ENCODE measurements around the gene RFX3. TPM values are rescaled to one million over a fixed set of nuclear protein-coding genes. Genes with fewer than 3 reads are reported as not detected.
A peak's percentile ranks its signal among the peaks of the same experiment; 100 is the strongest.

RFX3 gene
- total and polyA plus RNA-seq, 2 of the 13 experiments (the other 11 are each of a cell fraction or from before 2014, with no cell fraction given) = 2.7 to 5.3 TPM

- no peak for TF ChIP-seq LRRFIP1 (CRISPR knock-in tag; conservative IDR thresholded peaks at IDR 0.05)
- TF ChIP-seq STAT6 (CRISPR knock-in tag; IDR thresholded peaks at IDR 0.05; ENCODE audit: borderline replicate concordance) = no peak
- TF ChIP-seq MIXL1 (CRISPR knock-in tag; IDR thresholded peaks at IDR 0.05) = peak; percentile 93
- no peak for TF ChIP-seq ZNF576 (CRISPR knock-in tag; IDR thresholded peaks at IDR 0.05)
- no peak for TF ChIP-seq TERF1 (CRISPR knock-in tag; IDR thresholded peaks at IDR 0.05)
- no peak for TF ChIP-seq ZNF772 (CRISPR knock-in tag; IDR thresholded peaks at IDR 0.05)
- no peak; the same call in 1 of the 2 replicates for TF ChIP-seq ETV5 (CRISPR knock-in tag; IDR thresholded peaks at IDR 0.05; ENCODE audit: borderline replicate concordance)
- peak; percentile 47; the same call in 1 of the 2 replicates for TF ChIP-seq CREM (IDR thresholded peaks at IDR 0.05)
- TF ChIP-seq CREM (CRISPR knock-in tag; IDR thresholded peaks at IDR 0.05) = no peak
- TF ChIP-seq ZNF460 (CRISPR knock-in tag; IDR thresholded peaks at IDR 0.05; ENCODE audit: borderline replicate concordance) = no peak
- no peak for TF ChIP-seq PCBP1 (IDR thresholded peaks at IDR 0.05; ENCODE audit: borderline replicate concordance, low read depth, low read length)
- TF ChIP-seq ZNF746 (CRISPR knock-in tag; IDR thresholded peaks at IDR 0.05) = no peak
- no peak for TF ChIP-seq GTF2F1 (IDR thresholded peaks at IDR 0.05; ENCODE audit: low read length)
- TF ChIP-seq ZNF281 (CRISPR knock-in tag; IDR thresholded peaks at IDR 0.05; ENCODE audit: borderline replicate concordance) = no peak
- no peak for TF ChIP-seq ZNF629 (CRISPR knock-in tag; conservative IDR thresholded peaks at IDR 0.05)
- no peak for TF ChIP-seq SP140L (CRISPR knock-in tag; IDR thresholded peaks at IDR 0.05; ENCODE audit: borderline replicate concordance)
- TF ChIP-seq FOXA3 (CRISPR knock-in tag; IDR thresholded peaks at IDR 0.05) = peak; percentile 68
- TF ChIP-seq ZNF589 (CRISPR knock-in tag; conservative IDR thresholded peaks at IDR 0.05) = no peak
- TF ChIP-seq SIN3B (IDR thresholded peaks at IDR 0.05; ENCODE audit: low read length) = no peak
- TF ChIP-seq SP2 (CRISPR knock-in tag; IDR thresholded peaks at IDR 0.05) = no peak
- no peak for TF ChIP-seq HBP1 (CRISPR knock-in tag; IDR thresholded peaks at IDR 0.05; ENCODE audit: low read depth)
Measured at GRCh38 chr9:3343671-3344070, 182.1 kb downstream of the RFX3 start (continued).

Measured in HepG2 (cell line).